Esophagus squamous epithelium (tissue), 5 donors: Measurements from ENCODE around the gene TPM4. TPM values are rescaled to one million over a fixed set of nuclear protein-coding genes. Genes with fewer than 3 reads are reported as not detected.

Experiments used
- DNase-seq: peaks from one replicate; lab custom pipeline; 2025; lab: John Stamatoyannopoulos, UW
- H3K27ac ChIP-seq, 4 donors: fragments of 200-600 bp; sonication (generic); one replicate each; pipeline ENCODE4 v1.5.1; 2016 to 2019; ENCODE audit warnings: mild to moderate bottlenecking in 1 of 4
- H3K27me3 ChIP-seq, 4 donors: fragments of 200-600 bp; sonication (generic); 1 replicate in 3 of 4; 2 replicates in 1 of 4; pipeline versions ENCODE4 v1.5.1 to v1.6.0; 2017 to 2021; ENCODE audit warnings: antibody characterized with exemption in 1 of 4
- H3K36me3 ChIP-seq, 3 donors: fragments of 200-600 bp; sonication (generic); one replicate each; pipeline ENCODE4 v1.5.1; 2016 to 2019
- H3K4me1 ChIP-seq, 3 donors: fragments of 200-600 bp; sonication (generic); one replicate each; pipeline ENCODE4 v1.5.1; 2017 to 2019
- H3K4me3 ChIP-seq, 4 donors: fragments of 200-600 bp; sonication (generic); 1 replicate in 3 of 4; 2 replicates in 1 of 4; pipeline ENCODE4 v1.5.1; 2016 to 2019; ENCODE audit warnings: mild to moderate bottlenecking in 2 of 4, moderate library complexity in 1 of 4
- H3K9me3 ChIP-seq, 3 donors: fragments of 200-600 bp; sonication (generic); one replicate each; pipeline ENCODE4 v1.5.1; 2016 to 2019
- POLR2A ChIP-seq, 4 donors: fragments of 450-650 bp; IDR thresholded peaks; one replicate each; pipeline ENCODE4 v1.6.1; 2017; ENCODE audit warnings: antibody characterized with exemption in 4 of 4, mild to moderate bottlenecking in 4 of 4, moderate library complexity in 3 of 4
- WGBS, 2 donors: methylation state at CpG; one replicate each; pipeline ENCODE4 v1.1.5; 2018; 5-methylcytosine and 5-hydroxymethylcytosine counted together
- intact Hi-C: fragments of 100-400 bp; cut with DNase I; formaldehyde crosslinking; loops from one replicate; pipeline ENCODE4 v1.15.0; 2022
- total RNA-seq, 4 donors: library from RNA; depleted of rRNA; stranded (reverse); fragments of >200 nt; gene quantifications; one replicate each; pipeline ENCODE4 v1.1.0, GENCODE V29; 2016
- TF ChIP-seq, protein P1 (sequence below), 6 experiments: fragments of 450-650 bp in 4 of 6; fragments of 200-600 bp in 2 of 6; sonication (generic) in 2 of 6; IDR thresholded peaks; one replicate each; pipeline ENCODE4 v1.5.1; 2016 to 2019; ENCODE audit warnings: antibody characterized with exemption in 6 of 6, mild to moderate bottlenecking in 4 of 6, moderate library complexity in 4 of 6
- donor health status: DM: yes; HTN: yes; CAD: no.

The TPM4 gene
- total RNA-seq, 4 donors from 2014 or later, result 307 to 577 (median 369) TPM

- DNase-seq, result no peak
- H3K27me3 ChIP-seq, result no peaks in the 10 kb centered on the region
- no peaks in the 10 kb centered on the region for H3K9me3 ChIP-seq
- H3K4me1 ChIP-seq, result peaks cover 22 to 62% (median 25%) of the 10 kb centered on the region in 3 donors
- peaks cover 76 to 100% (median 87%) of the 10 kb centered on the region in 3 donors for H3K36me3 ChIP-seq
- peak overlapping the region; percentile 28 to 78 (median 68) for H3K27ac ChIP-seq
- TF ChIP-seq, protein P1, sequence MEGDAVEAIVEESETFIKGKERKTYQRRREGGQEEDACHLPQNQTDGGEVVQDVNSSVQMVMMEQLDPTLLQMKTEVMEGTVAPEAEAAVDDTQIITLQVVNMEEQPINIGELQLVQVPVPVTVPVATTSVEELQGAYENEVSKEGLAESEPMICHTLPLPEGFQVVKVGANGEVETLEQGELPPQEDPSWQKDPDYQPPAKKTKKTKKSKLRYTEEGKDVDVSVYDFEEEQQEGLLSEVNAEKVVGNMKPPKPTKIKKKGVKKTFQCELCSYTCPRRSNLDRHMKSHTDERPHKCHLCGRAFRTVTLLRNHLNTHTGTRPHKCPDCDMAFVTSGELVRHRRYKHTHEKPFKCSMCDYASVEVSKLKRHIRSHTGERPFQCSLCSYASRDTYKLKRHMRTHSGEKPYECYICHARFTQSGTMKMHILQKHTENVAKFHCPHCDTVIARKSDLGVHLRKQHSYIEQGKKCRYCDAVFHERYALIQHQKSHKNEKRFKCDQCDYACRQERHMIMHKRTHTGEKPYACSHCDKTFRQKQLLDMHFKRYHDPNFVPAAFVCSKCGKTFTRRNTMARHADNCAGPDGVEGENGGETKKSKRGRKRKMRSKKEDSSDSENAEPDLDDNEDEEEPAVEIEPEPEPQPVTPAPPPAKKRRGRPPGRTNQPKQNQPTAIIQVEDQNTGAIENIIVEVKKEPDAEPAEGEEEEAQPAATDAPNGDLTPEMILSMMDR (IDR thresholded peaks at IDR 0.05), result no peak
- no peak for TF ChIP-seq POLR2A (IDR thresholded peaks at IDR 0.05)
- H3K4me3 ChIP-seq, result no peak overlapping the region
- WGBS, 2 donors, result 35 to 62% methylated on average over 9 to 12 of the region's 12 CpGs
- intact Hi-C loops, result no loop called here
Measured at GRCh38 chr19:16087940-16088339, 11.6 kb downstream of the TPM4 start.

DNA sequence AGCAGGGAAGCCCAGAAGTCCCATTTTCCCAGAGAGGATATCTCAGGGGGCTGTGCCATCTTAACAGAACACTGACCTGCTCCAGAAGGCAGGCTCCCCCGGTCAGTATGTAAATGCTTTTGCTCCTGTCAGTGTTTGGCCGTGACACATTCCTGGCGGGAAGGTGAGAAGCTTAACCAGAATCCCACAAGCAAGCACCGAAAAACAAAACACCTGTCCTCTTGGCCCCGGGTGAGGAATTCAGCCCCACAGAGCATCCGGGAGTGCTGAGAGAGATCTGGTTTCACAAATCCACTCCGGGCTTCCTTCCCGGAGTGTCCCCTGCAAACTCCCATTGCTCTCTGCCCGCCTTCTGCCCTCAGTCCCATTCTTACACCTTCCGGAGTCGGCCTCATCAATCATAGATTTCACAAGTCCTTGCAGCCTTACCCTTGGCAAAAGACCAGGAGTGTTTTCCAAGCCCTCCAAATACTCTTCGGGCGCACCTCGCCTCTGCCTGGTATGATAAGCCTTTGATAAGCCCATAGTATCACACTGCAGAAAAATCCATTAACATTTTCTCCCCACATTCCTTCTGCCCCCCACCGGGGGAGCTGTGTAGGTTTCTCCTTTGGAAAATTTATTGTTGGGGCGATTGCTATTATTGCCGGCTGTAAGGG lies 12.2 kb downstream of the TPM4 start:
- Histone ChIP-seq H3K4me3 (no peak overlapping the region), H3K36me3 (peaks cover 79 to 100% (median 89%) of the 10 kb centered on the region in 3 donors), H3K27ac (peak overlapping the region; percentile 28 to 78 (median 68)), H3K4me1 (peaks cover 21 to 56% (median 25%) of the 10 kb centered on the region in 3 donors), H3K9me3 (no peaks in the 10 kb centered on the region), H3K27me3 (no peaks in the 10 kb centered on the region)
- intact Hi-C loops, result no loop called here
- TF ChIP-seq POLR2A (IDR thresholded peaks at IDR 0.05), result no peak
- TF ChIP-seq, protein P1 (IDR thresholded peaks at IDR 0.05), result peak in 2 of 6 experiments; percentile 2 to 13
- no peak for DNase-seq
- 36 to 48% methylated on average over 16 of the region's 17 CpGs for WGBS, 2 donors

DNA sequence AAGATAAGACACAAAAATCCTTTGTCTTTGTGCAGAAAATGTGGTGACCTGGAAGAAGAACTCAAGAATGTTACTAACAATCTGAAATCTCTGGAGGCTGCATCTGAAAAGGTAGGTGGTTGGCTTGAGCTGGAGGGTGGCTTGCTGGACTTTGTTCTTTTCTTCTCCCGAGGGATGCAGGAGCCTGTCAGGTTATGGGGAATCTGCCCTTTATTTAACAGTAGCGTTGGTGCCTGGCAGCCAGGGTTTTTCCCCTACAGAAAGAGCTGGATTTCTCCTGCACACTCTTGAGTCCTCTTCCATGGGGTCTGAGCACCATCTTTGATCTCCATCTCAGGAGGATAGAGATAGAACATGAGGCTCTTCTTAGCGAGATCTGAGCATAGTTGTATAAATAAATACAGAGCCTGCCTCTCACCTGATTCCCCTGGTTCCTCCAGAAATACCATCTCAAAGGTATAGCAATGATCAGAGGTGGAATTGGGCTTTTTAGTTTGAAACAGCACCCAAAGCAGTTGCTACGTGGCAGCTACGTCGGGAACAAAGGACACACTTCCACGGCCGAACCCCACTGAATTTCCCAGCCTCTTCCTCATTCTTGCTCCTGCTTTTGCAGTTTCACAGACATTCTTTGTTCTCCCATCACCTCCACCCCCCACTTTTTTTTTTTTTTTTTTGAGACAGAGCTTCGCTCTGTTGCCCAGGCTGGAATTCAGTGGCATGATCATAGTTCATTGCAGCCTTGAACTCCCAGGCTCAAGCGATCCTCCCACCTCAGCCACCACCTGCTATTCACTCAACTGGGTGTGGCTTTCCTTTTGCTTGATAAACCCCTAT lies 12.9 kb downstream of the TPM4 start:
- no peaks in the 10 kb centered on the region for H3K9me3 ChIP-seq
- TF ChIP-seq, protein P1 (IDR thresholded peaks at IDR 0.05), result no peak
- TF ChIP-seq POLR2A (IDR thresholded peaks at IDR 0.05), result no peak
- intact Hi-C loops, result no loop called here
- WGBS, 2 donors, result 66 to 77% methylated on average over 10 of the region's 10 CpGs
- DNase-seq, result no peak
- H3K4me3 ChIP-seq, result no peak overlapping the region
- peaks cover 18 to 49% (median 26%) of the 10 kb centered on the region in 3 donors for H3K4me1 ChIP-seq
- H3K27ac ChIP-seq, result peak overlapping the region in 3 of 4 donors; percentile 61 to 78 (median 75)
- H3K27me3 ChIP-seq, result no peaks in the 10 kb centered on the region
- H3K36me3 ChIP-seq, result peaks cover 84 to 100% (median 89%) of the 10 kb centered on the region in 3 donors

DNA sequence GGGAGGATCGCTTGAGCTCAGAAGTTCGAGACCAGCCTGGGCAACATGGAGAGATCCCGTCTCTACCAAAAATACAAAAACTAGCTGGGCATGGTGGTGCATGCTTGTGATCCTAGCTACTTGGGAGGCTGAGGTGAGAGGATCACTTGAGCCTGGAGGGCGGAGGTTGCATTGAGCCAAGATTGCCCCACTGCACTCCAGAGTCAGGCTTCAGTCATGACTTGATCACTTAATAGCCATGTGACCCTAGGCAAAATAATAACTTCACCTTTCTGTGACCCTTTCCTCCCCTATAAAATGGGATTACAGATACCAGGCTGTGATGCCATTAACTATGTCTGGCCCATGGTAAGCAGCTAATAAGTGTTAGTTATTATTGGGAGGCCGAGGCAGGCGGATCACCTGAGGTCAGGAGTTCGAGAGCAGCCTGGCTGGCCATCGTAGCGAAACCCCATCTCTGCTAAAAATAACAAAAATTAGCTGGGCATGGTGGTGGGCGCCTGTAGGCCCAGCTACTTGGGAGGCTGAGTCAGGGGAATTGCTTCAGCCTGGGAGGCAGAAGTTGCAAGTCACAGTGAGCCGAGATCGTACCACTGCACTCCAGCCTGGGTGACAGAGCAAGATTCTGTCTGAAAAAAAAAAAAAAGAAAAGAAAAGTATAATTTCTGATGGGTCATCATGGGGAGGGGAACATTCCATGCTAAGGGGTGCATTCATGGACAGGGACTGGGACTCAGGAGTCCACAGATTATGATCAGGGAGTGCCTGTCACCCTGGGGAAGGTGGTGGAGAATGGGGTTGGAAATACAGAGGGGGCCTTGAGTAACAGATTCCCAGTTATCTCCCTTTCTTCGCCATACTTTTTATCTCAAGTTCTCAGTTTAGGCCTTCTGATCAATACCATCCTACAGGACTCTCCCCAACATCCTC lies 15.5 kb downstream of the TPM4 start:
- WGBS, 2 donors, result 89 to 97% methylated on average over 13 of the region's 13 CpGs
- TF ChIP-seq POLR2A (IDR thresholded peaks at IDR 0.05), result no peak
- TF ChIP-seq, protein P1 (IDR thresholded peaks at IDR 0.05), result no peak
- Histone ChIP-seq H3K4me3 (no peak overlapping the region), H3K9me3 (no peaks in the 10 kb centered on the region), H3K27me3 (no peaks in the 10 kb centered on the region), H3K4me1 (peaks cover 16 to 49% (median 33%) of the 10 kb centered on the region in 3 donors), H3K27ac (peak overlapping the region in 3 of 4 donors; percentile 42 to 81 (median 81)), H3K36me3 (peaks cover 79 to 99% (median 84%) of the 10 kb centered on the region in 3 donors)
- DNase-seq, result no peak
- intact Hi-C loops, result no loop called here
